HFFc6 (cell line): ENCODE measurements around the gene CLSTN2. TPM values are rescaled to one million over a fixed set of nuclear protein-coding genes. Genes with fewer than 3 reads are reported as not detected.
A peak's percentile ranks its signal among the peaks of the same experiment; 100 is the strongest.

Source experiments
- DNase-seq: peaks from one replicate; pipeline ENCODE4 v3.0.0-alpha.2; 2018
- H3K27ac Mint-ChIP-seq: 2 replicates; pipeline ENCODE4 v1.8.0; 2020; ENCODE audit warnings: mild to moderate bottlenecking, mixed read lengths
- H3K27me3 Mint-ChIP-seq: 2 replicates; pipeline ENCODE4 v1.8.0; 2021; ENCODE audit warnings: mild to moderate bottlenecking, moderate library complexity, mixed read lengths; ENCODE audit not compliant: insufficient read depth
- H3K36me3 Mint-ChIP-seq: 2 replicates; pipeline ENCODE4 v1.8.0; 2021; ENCODE audit warnings: low read depth, mixed read lengths
- H3K4me1 Mint-ChIP-seq: 2 replicates; pipeline ENCODE4 v1.8.0; 2020; ENCODE audit warnings: low read depth, mixed read lengths
- H3K4me3 Mint-ChIP-seq: 2 replicates; pipeline ENCODE4 v1.8.0; 2020; ENCODE audit warnings: mild to moderate bottlenecking, moderate library complexity, mixed read lengths
- H3K9me3 Mint-ChIP-seq: 2 replicates; pipeline ENCODE4 v1.8.0; 2020; ENCODE audit warnings: mild to moderate bottlenecking, mixed read lengths
- CTCF ChIP-seq: fragments of 200-600 bp; sonication (generic); IDR thresholded peaks from 2 replicates; pipeline ENCODE4 v1.5.0; 2021; ENCODE audit warnings: antibody characterized with exemption, mild to moderate bottlenecking
- total RNA-seq, 6 experiments: library from RNA; stranded (reverse); fragmentation: NEBNext Ultra II Directional; extraction: Animal tissue kit (Norgen Biotek cat#: 25700); gene quantifications; 2 replicates in 1 of 6; 3 replicates in 5 of 6; pipeline ENCODE4 v1.2.3, GENCODE V29; 2021

Gene CLSTN2
- total RNA-seq, 6 experiments from 2014 or later, result 0.05 TPM; not detected in 5

GRCh38 chr3:139894643-139894989 lies 40.4 kb upstream of the CLSTN2 start:
- Mint-ChIP-seq H3K27ac (no peak overlapping the region), H3K4me3 (no peak overlapping the region)

GRCh38 chr3:139897759-139898158 lies 37.2 kb upstream of the CLSTN2 start:
- no peak for TF ChIP-seq CTCF
- Mint-ChIP-seq H3K9me3 (peaks cover 48% of the 10 kb centered on the region), H3K36me3 (peaks cover 7% of the 10 kb centered on the region; the same call in 1 of the 2 replicates), H3K27me3 (no peaks in the 10 kb centered on the region; the same call in 1 of the 2 replicates), H3K4me1 (no peaks in the 10 kb centered on the region), H3K4me3 (no peak overlapping the region), H3K27ac (no peak overlapping the region)
- DNase-seq, result no peak

More at GRCh38 chr3:139894643-139894989, 40.4 kb upstream of the CLSTN2 start:
- H3K4me1 Mint-ChIP-seq, result no peaks in the 10 kb centered on the region
- no peaks in the 10 kb centered on the region for H3K27me3 Mint-ChIP-seq
- no peak for DNase-seq
- peaks cover 32% of the 10 kb centered on the region for H3K9me3 Mint-ChIP-seq
- no peak for TF ChIP-seq CTCF
- no peaks in the 10 kb centered on the region for H3K36me3 Mint-ChIP-seq

GRCh38 chr3:139906418-139906817 lies 28.6 kb upstream of the CLSTN2 start:
- Mint-ChIP-seq H3K4me3 (no peak overlapping the region), H3K27ac (no peak overlapping the region), H3K4me1 (no peaks in the 10 kb centered on the region), H3K27me3 (no peaks in the 10 kb centered on the region; the same call in 1 of the 2 replicates), H3K9me3 (peaks cover 30% of the 10 kb centered on the region), H3K36me3 (peaks cover 7% of the 10 kb centered on the region; the same call in 1 of the 2 replicates)
- peak; percentile 8 for DNase-seq
- TF ChIP-seq CTCF, result no peak

- DNase-seq, result no peak
- no peak for TF ChIP-seq CTCF
- H3K4me1 Mint-ChIP-seq, result no peaks in the 10 kb centered on the region
- H3K27ac Mint-ChIP-seq, result no peak overlapping the region
- H3K4me3 Mint-ChIP-seq, result no peak overlapping the region
- H3K36me3 Mint-ChIP-seq, result peaks cover 9% of the 10 kb centered on the region
- H3K9me3 Mint-ChIP-seq, result peaks cover 29% of the 10 kb centered on the region
- no peaks in the 10 kb centered on the region for H3K27me3 Mint-ChIP-seq
Measured at GRCh38 chr3:139909811-139910210, 25.2 kb upstream of the CLSTN2 start.

GRCh38 chr3:139916271-139916670 lies 18.7 kb upstream of the CLSTN2 start:
- Mint-ChIP-seq H3K36me3 (peaks cover 9% of the 10 kb centered on the region), H3K4me1 (no peaks in the 10 kb centered on the region), H3K27me3 (no peaks in the 10 kb centered on the region; the same call in 1 of the 2 replicates), H3K27ac (no peak overlapping the region), H3K4me3 (no peak overlapping the region), H3K9me3 (peaks cover 43% of the 10 kb centered on the region)
- TF ChIP-seq CTCF, result no peak
- no peak for DNase-seq

GRCh38 chr3:139917226-139917785 lies 17.7 kb upstream of the CLSTN2 start:
- H3K27me3 Mint-ChIP-seq, result no peaks in the 10 kb centered on the region; the same call in 1 of the 2 replicates
- no peak overlapping the region for H3K4me3 Mint-ChIP-seq
- H3K9me3 Mint-ChIP-seq, result peaks cover 47% of the 10 kb centered on the region
- no peak overlapping the region for H3K27ac Mint-ChIP-seq
- no peak for TF ChIP-seq CTCF
- H3K36me3 Mint-ChIP-seq, result peaks cover 6% of the 10 kb centered on the region
- DNase-seq, result no peak
- no peaks in the 10 kb centered on the region for H3K4me1 Mint-ChIP-seq
